HepG2 (cell line): ENCODE results near the gene UBAP1L. TPM values are rescaled to one million over a fixed set of nuclear protein-coding genes. Genes with fewer than 3 reads are reported as not detected.

Experiments used
- ATAC-seq: fragments of 200-7000 bp; cut with Tn5 transposase; 3 replicates; pipeline ENCODE4 v1.9.1; 2020; ENCODE audit warnings: mild to moderate bottlenecking, moderate library complexity
- BruUV-seq: library from RNA; stranded (reverse); fragments of 400-500 nt; replicated peaks from 2 replicates; lab custom pipeline; 2021; lab: Mats Ljungman, UMichigan
- CTCF ChIA-PET: fragments of 300-600 bp; formaldehyde crosslinking; extraction: SDS; loops from one replicate; lab custom pipeline; 2021; ENCODE audit warnings: low total read pairs, inconsistent platforms, low intra/inter-chr PET ratio; lab: Yijun Ruan, JAX
- POLR2A ChIA-PET: fragments of 350-600 bp; sonication (Branson Sonifier 250); formaldehyde crosslinking; loops from one replicate; lab custom pipeline; 2020; ENCODE audit warnings: antibody characterized with exemption, inconsistent platforms; lab: Yijun Ruan, JAX
- DNase-seq: peaks from one replicate; pipeline ENCODE4 v3.0.0-alpha.2; 2015; ENCODE audit warnings: low spot score
- FAIRE-seq: peaks from 3 replicates; lab custom pipeline; 2011; peaks lifted over from hg19 to GRCh38; lab: Jason Lieb, UNC
- H2AFZ ChIP-seq: one replicate; pipeline ENCODE4 v1.6.1; 2011; ENCODE audit warnings: low read length, inconsistent platforms
- H3K27ac ChIP-seq: fragments of 300-600 bp; 3 replicates; pipeline ENCODE4 v1.8.0; 2011; ENCODE audit warnings: mixed run types, mild to moderate bottlenecking, mixed read lengths, low read length, inconsistent platforms; ENCODE audit not compliant: insufficient read depth; ENCODE audit errors: extremely low read length
- H3K27me3 ChIP-seq, 2 experiments: fragments of 200-600 bp in 1 of 2; 2 replicates in 1 of 2; 3 replicates in 1 of 2; pipeline versions ENCODE4 v1.6.0 to v1.8.0; 2011; ENCODE audit warnings: low read length in 2 of 2, mild to moderate bottlenecking in 2 of 2, moderate library complexity in 2 of 2, inconsistent platforms in 1 of 2; ENCODE audit not compliant: insufficient read depth in 2 of 2, control insufficient read depth in 1 of 2
- H3K36me3 ChIP-seq, 2 experiments: fragments of 200-600 bp in 1 of 2; replicated peaks in 1 of 2; 2 replicates in 1 of 2; 3 replicates in 1 of 2; pipeline versions ENCODE4 v1.5.1 to v1.8.0; 2011; ENCODE audit warnings: low read length in 2 of 2, inconsistent platforms in 1 of 2; ENCODE audit not compliant: insufficient read depth in 2 of 2, control insufficient read depth in 1 of 2
- H3K4me1 ChIP-seq: 2 replicates; pipeline ENCODE4 v1.5.1; 2012; ENCODE audit warnings: low read length, inconsistent platforms; ENCODE audit not compliant: insufficient read depth
- H3K4me2 ChIP-seq: 2 replicates; pipeline ENCODE4 v1.6.0; 2011; ENCODE audit warnings: low read depth, low read length, inconsistent platforms
- H3K4me3 ChIP-seq, 3 experiments: fragments of 200-600 bp in 1 of 3; sonication (generic), shearing (Covaris generic) in 1 of 3; replicated peaks in 1 of 3; 2 replicates each; pipeline ENCODE4 v1.5.1; 2011 to 2016; ENCODE audit warnings: low read length in 3 of 3, inconsistent platforms in 2 of 3, low read depth in 2 of 3, mild to moderate bottlenecking in 2 of 3, control low read depth in 1 of 3, mixed read lengths in 1 of 3; ENCODE audit not compliant: insufficient read depth in 1 of 3
- H3K79me2 ChIP-seq: one replicate; pipeline ENCODE4 v1.6.1; 2011; ENCODE audit warnings: low read length, inconsistent platforms; ENCODE audit not compliant: insufficient read depth
- H3K9ac ChIP-seq: 2 replicates; pipeline ENCODE4 v1.6.0; 2011; ENCODE audit warnings: mild to moderate bottlenecking, low read depth, low read length, inconsistent platforms; ENCODE audit not compliant: insufficient read depth
- H3K9me3 ChIP-seq: 2 replicates; pipeline ENCODE4 v1.5.1; 2012; ENCODE audit warnings: mild to moderate bottlenecking, low read length
- H4K20me1 ChIP-seq: 2 replicates; pipeline ENCODE4 v1.6.0; 2011; ENCODE audit warnings: inconsistent platforms, mild to moderate bottlenecking, low read length, moderate library complexity; ENCODE audit not compliant: insufficient read depth
- ATAD3A ChIP-seq: sonication (generic); formaldehyde crosslinking; IDR thresholded peaks from 2 replicates; pipeline ENCODE4 v1.4.0; 2020; ENCODE audit warnings: missing genetic modification reagents
- CEBPB ChIP-seq: IDR thresholded peaks from 2 replicates; pipeline ENCODE4 v1.6.1; 2011; ENCODE audit warnings: low read depth, low read length, improper control_type of control experiment, borderline replicate concordance
- HIVEP1 ChIP-seq: sonication (generic); formaldehyde crosslinking; IDR thresholded peaks from 2 replicates; pipeline ENCODE4 v1.4.0; 2020; ENCODE audit warnings: mild to moderate bottlenecking, missing genetic modification reagents
- IKZF1 ChIP-seq: fragments of 450-650 bp; IDR thresholded peaks from 2 replicates; pipeline ENCODE4 v1.7.1; 2016
- ZBTB3 ChIP-seq: sonication (generic); formaldehyde crosslinking; IDR thresholded peaks from 2 replicates; pipeline ENCODE4 v1.4.0; 2020; ENCODE audit warnings: low read depth, mild to moderate bottlenecking, moderate library complexity, missing genetic modification reagents, borderline replicate concordance
- ZBTB37 ChIP-seq: sonication (generic); formaldehyde crosslinking; IDR thresholded peaks from 2 replicates; pipeline ENCODE4 v1.4.0; 2020; ENCODE audit warnings: mild to moderate bottlenecking, missing genetic modification reagents
- ZNF546 ChIP-seq: sonication (generic); formaldehyde crosslinking; conservative IDR thresholded peaks from 2 replicates; pipeline ENCODE4 v1.8.1; 2023; ENCODE audit warnings: mild to moderate bottlenecking, missing genetic modification reagents
- ZNF75D ChIP-seq: sonication (generic); formaldehyde crosslinking; IDR thresholded peaks from 2 replicates; pipeline ENCODE4 v1.8.1; 2023; ENCODE audit warnings: missing genetic modification reagents, mild to moderate bottlenecking, borderline replicate concordance
- WGBS: methylation state at CpG from one replicate; pipeline ENCODE4 v1.1.6; 2017; ENCODE audit warnings: low lambda C conversion rate; 5-methylcytosine and 5-hydroxymethylcytosine counted together
- in situ Hi-C: cut with HindIII; loops from 2 replicates; pipeline ENCODE4 v1.10.0; 2017; ENCODE audit warnings: low pct_unique_long_range_greater_than_20kb; ENCODE audit not compliant: extremely low pct_ligation_motif_present
- intact Hi-C: fragments of 100-400 bp; cut with micrococcal nuclease; formaldehyde crosslinking; loops from one replicate; pipeline ENCODE4 v1.10.0; 2022; ENCODE audit not compliant: unreplicated experiment
- polyA plus RNA-seq, 8 experiments: library from polyadenylated mRNA; depleted of rRNA in 3 of 8; stranded (reverse) in 7 of 8; unstranded in 1 of 8; fragments of >200 nt; fragmentation: Illumina TruSeq in 4 of 8; extraction: Trizol in 4 of 8; gene quantifications; 2 replicates each; pipeline versions ENCODE4 v1.2.1 to v1.2.3, GENCODE V29; 2011 to 2016; ENCODE audit warnings: low read depth in 4 of 8, missing spikeins in 1 of 8, mixed read lengths in 1 of 8; ENCODE audit not compliant: insufficient read depth in 1 of 8
- total RNA-seq, 5 experiments: library from RNA; depleted of rRNA; stranded (reverse); fragments of >200 nt; fragmentation: Illumina TruSeq; extraction: Trizol; gene quantifications; 2 replicates each; pipeline ENCODE4 v1.2.3, GENCODE V29; 2016; ENCODE audit warnings: low read depth in 1 of 5
- TF ChIP-seq, protein P1 (sequence below): sonication (generic); formaldehyde crosslinking; IDR thresholded peaks from 2 replicates; pipeline ENCODE4 v1.4.0; 2020; ENCODE audit warnings: missing genetic modification reagents, borderline replicate concordance
- TF ChIP-seq, protein P2 (sequence below): sonication (generic); formaldehyde crosslinking; IDR thresholded peaks from 2 replicates; pipeline ENCODE4 v1.4.0; 2020; ENCODE audit warnings: missing genetic modification reagents, mild to moderate bottlenecking, borderline replicate concordance

UBAP1L gene
- total and polyA plus RNA-seq, 2 of the 13 experiments (the other 11 are each of a cell fraction or from before 2014, with no cell fraction given) = 0.86 to 1.4 TPM

- Histone ChIP-seq H3K4me2 (no peak overlapping the region), H3K27ac (no peak overlapping the region), H2AFZ (no peak overlapping the region), H3K27me3 (no peaks in the 10 kb centered on the region), H3K36me3 (peaks cover 16 to 66% of the 10 kb centered on the region in 2 experiments), H3K4me3 (no peak overlapping the region), H3K9me3 (no peaks in the 10 kb centered on the region), H3K4me1 (no peaks in the 10 kb centered on the region), H3K9ac (no peak overlapping the region), H3K79me2 (no peaks in the 10 kb centered on the region), H4K20me1 (no peaks in the 10 kb centered on the region)
- WGBS = 95% methylated on average over 6 of the region's 6 CpGs
- BruUV-seq = no TSS peak
- FAIRE-seq = no peak
- no peak for DNase-seq
- TF ChIP-seq CEBPB = peak; percentile 64
- TF ChIP-seq ZBTB37 = no peak
- intact Hi-C loops = no loop called here
- in situ Hi-C loops = no loop called here
- POLR2A ChIA-PET = no interaction called here
- CTCF ChIA-PET = no interaction called here
- ATAC-seq = no peak
These were observed 39.7 kb upstream of the UBAP1L start for GRCh38 chr15:65154720-65155119.

DNA sequence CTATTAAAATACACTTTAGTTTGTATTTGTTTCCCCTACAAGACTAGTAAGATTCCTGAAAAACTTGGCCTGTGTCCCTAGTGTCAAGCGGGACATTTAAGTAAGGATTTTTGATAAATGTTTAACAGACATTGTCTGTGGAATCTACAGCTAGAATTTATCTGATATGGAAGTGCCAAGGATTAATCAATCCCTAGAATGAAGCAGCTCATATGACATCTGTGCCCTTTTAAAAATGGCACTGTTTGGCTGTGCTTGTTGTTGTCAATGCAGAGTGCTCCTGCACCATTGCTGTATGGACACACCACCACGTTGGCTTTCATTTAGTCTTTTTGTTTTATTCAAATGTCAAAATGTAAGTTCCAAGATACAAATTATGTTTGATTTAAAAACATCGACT lies 32.9 kb upstream of the UBAP1L start:
- Histone ChIP-seq H4K20me1 (no peaks in the 10 kb centered on the region), H3K4me1 (no peaks in the 10 kb centered on the region), H3K4me2 (no peak overlapping the region), H3K4me3 (no peak overlapping the region), H2AFZ (no peak overlapping the region), H3K9me3 (no peaks in the 10 kb centered on the region), H3K27me3 (no peaks in the 10 kb centered on the region), H3K27ac (no peak overlapping the region), H3K36me3 (peaks cover 0 to 11% of the 10 kb centered on the region in 2 experiments; a peak in 2 of 5 replicates), H3K9ac (no peak overlapping the region), H3K79me2 (no peaks in the 10 kb centered on the region)
- TF ChIP-seq ZNF75D (CRISPR knock-in tag) (no peak), IKZF1 (no peak), ZNF546 (CRISPR knock-in tag) (no peak), ZBTB3 (CRISPR knock-in tag) (no peak), ATAD3A (CRISPR knock-in tag) (no peak), HIVEP1 (CRISPR knock-in tag) (no peak)
- TF ChIP-seq, protein P1, sequence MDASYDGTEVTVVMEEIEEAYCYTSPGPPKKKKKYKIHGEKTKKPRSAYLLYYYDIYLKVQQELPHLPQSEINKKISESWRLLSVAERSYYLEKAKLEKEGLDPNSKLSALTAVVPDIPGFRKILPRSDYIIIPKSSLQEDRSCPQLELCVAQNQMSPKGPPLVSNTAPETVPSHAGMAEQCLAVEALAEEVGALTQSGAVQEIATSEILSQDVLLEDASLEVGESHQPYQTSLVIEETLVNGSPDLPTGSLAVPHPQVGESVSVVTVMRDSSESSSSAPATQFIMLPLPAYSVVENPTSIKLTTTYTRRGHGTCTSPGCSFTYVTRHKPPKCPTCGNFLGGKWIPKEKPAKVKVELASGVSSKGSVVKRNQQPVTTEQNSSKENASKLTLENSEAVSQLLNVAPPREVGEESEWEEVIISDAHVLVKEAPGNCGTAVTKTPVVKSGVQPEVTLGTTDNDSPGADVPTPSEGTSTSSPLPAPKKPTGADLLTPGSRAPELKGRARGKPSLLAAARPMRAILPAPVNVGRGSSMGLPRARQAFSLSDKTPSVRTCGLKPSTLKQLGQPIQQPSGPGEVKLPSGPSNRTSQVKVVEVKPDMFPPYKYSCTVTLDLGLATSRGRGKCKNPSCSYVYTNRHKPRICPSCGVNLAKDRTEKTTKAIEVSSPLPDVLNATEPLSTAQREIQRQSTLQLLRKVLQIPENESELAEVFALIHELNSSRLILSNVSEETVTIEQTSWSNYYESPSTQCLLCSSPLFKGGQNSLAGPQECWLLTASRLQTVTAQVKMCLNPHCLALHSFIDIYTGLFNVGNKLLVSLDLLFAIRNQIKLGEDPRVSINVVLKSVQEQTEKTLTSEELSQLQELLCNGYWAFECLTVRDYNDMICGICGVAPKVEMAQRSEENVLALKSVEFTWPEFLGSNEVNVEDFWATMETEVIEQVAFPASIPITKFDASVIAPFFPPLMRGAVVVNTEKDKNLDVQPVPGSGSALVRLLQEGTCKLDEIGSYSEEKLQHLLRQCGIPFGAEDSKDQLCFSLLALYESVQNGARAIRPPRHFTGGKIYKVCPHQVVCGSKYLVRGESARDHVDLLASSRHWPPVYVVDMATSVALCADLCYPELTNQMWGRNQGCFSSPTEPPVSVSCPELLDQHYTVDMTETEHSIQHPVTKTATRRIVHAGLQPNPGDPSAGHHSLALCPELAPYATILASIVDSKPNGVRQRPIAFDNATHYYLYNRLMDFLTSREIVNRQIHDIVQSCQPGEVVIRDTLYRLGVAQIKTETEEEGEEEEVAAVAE (CRISPR knock-in tag) = no peak
- TF ChIP-seq, protein P2, sequence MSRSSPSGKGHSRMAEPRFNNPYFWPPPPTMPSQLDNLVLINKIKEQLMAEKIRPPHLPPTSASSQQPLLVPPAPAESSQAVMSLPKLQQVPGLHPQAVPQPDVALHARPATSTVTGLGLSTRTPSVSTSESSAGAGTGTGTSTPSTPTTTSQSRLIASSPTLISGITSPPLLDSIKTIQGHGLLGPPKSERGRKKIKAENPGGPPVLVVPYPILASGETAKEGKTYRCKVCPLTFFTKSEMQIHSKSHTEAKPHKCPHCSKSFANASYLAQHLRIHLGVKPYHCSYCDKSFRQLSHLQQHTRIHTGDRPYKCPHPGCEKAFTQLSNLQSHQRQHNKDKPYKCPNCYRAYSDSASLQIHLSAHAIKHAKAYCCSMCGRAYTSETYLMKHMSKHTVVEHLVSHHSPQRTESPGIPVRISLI (CRISPR knock-in tag) = no peak
- DNase-seq = no peak
- intact Hi-C loops = no loop called here
- BruUV-seq = no TSS peak
- no peak for FAIRE-seq
- ATAC-seq = no peak
- CTCF ChIA-PET = no interaction called here
- in situ Hi-C loops = no loop called here
- POLR2A ChIA-PET = interaction anchor here (2.1 kb wide), 1 partner anchor 14 kb away, joined by 5 read pairs; the partner anchor contains the start of gene PDCD7
- WGBS = 95% methylated on average over 3 of the region's 3 CpGs
